ENCODE data around the gene PDE4A. TPM values are rescaled to one million over a fixed set of nuclear protein-coding genes. Genes with fewer than 3 reads are reported as not detected.
A peak's percentile ranks its signal among the peaks of the same experiment; 100 is the strongest.
"Not testable (repeated sequence)": the region's sequence is repeated elsewhere in the genome, so short reads cannot be mapped to it uniquely, and the experiment has no call there.

Gene PDE4A
- total RNA-seq, 1 donor from 2014 or later = 3.3 TPM

- DNase-seq (ENCODE audit: low spot score in 2 of 2) (no peak), FAIRE-seq (no peak)
Measured at GRCh38 chr19:10460714-10461046, 40.3 kb downstream of the PDE4A start.

GRCh38 chr19:10461047-10461949, 41.0 kb downstream of the PDE4A start:
- DNase-seq (ENCODE audit: low spot score in 2 of 2) (peak; percentile 81 to 95), FAIRE-seq (no peak)

GRCh38 chr19:10462042-10462441, 41.7 kb downstream of the PDE4A start:
- not testable (repeated sequence) for FAIRE-seq

GRCh38 chr19:10462557-10462956, 42.2 kb downstream of the PDE4A start:
- no peak for FAIRE-seq
- no peak for DNase-seq (ENCODE audit: low spot score in 2 of 2)

More at GRCh38 chr19:10462042-10462441, 41.7 kb downstream of the PDE4A start:
- DNase-seq (ENCODE audit: low spot score in 2 of 2) = not testable (repeated sequence)

GRCh38 chr19:10464456-10464855, 44.1 kb downstream of the PDE4A start:
- FAIRE-seq = no peak
- DNase-seq (ENCODE audit: low spot score in 2 of 2) = no peak

GRCh38 chr19:10467104-10467706, 46.9 kb downstream of the PDE4A start:
- FAIRE-seq = no peak

GRCh38 chr19:10468133-10468532, 47.8 kb downstream of the PDE4A start:
- no peak for DNase-seq (ENCODE audit: low spot score in 2 of 2)
- FAIRE-seq = no peak

More at GRCh38 chr19:10467104-10467706, 46.9 kb downstream of the PDE4A start:
- DNase-seq (ENCODE audit: low spot score in 2 of 2) = no peak

- no peak for FAIRE-seq
- DNase-seq (ENCODE audit: low spot score in 2 of 2) = no peak
Measured at GRCh38 chr19:10471909-10472308, 51.6 kb downstream of the PDE4A start.

GRCh38 chr19:10473192-10473591, 52.9 kb downstream of the PDE4A start:
- FAIRE-seq = no peak

GRCh38 chr19:10474962-10475451, 54.7 kb downstream of the PDE4A start:
- FAIRE-seq = no peak

More at GRCh38 chr19:10473192-10473591, 52.9 kb downstream of the PDE4A start:
- DNase-seq (ENCODE audit: low spot score in 2 of 2) = no peak

GRCh38 chr19:10478476-10478875, 58.1 kb downstream of the PDE4A start:
- DNase-seq (ENCODE audit: low spot score in 2 of 2) (no peak), FAIRE-seq (no peak)

More at GRCh38 chr19:10474962-10475451, 54.7 kb downstream of the PDE4A start:
- DNase-seq (ENCODE audit: low spot score in 2 of 2) = no peak

GRCh38 chr19:10478903-10479384, 58.6 kb downstream of the PDE4A start:
- peak; percentile 85 to 93 for DNase-seq (ENCODE audit: low spot score in 2 of 2)
- FAIRE-seq = no peak

GRCh38 chr19:10486551-10486950, 66.2 kb downstream of the PDE4A start:
- DNase-seq (ENCODE audit: low spot score in 2 of 2) (no peak), FAIRE-seq (no peak)

GRCh38 chr19:10491472-10492047, 71.2 kb downstream of the PDE4A start:
- no peak for FAIRE-seq
- DNase-seq (ENCODE audit: low spot score in 2 of 2) = no peak

- FAIRE-seq = no peak
- DNase-seq (ENCODE audit: low spot score in 2 of 2) = no peak
Measured at GRCh38 chr19:10497371-10497770, 77.0 kb downstream of the PDE4A start.

- FAIRE-seq (no peak), DNase-seq (ENCODE audit: low spot score in 2 of 2) (no peak)
Measured at GRCh38 chr19:10499550-10500246, 79.4 kb downstream of the PDE4A start.

- FAIRE-seq (no peak), DNase-seq (ENCODE audit: low spot score in 2 of 2) (no peak)
Measured at GRCh38 chr19:10500247-10500592, 79.9 kb downstream of the PDE4A start.

- DNase-seq (ENCODE audit: low spot score in 2 of 2) = peak; percentile 76 to 79
- FAIRE-seq = no peak
Measured at GRCh38 chr19:10501971-10502523, 81.7 kb downstream of the PDE4A start.

GRCh38 chr19:10502524-10503001, 82.2 kb downstream of the PDE4A start:
- FAIRE-seq (no peak), DNase-seq (ENCODE audit: low spot score in 2 of 2) (peak; percentile 95 to 97)
